GM21526 (cell line): Measurements from ENCODE around the gene AMBRA1.

Experiments used
- ATAC-seq: cut with Tn5 transposase; IDR thresholded peaks from one replicate; pipeline ENCODE4 v1.9.1; 2021; ENCODE audit warnings: moderate library complexity; ENCODE audit not compliant: unreplicated experiment, low FRiP score

Gene AMBRA1

GRCh38 chr11:46361283-46362155 is 232.3 kb downstream of the AMBRA1 start:
- peak; percentile 74 for ATAC-seq

- no peak for ATAC-seq
Observed at GRCh38 chr11:46360878-46361277, 232.9 kb downstream of the AMBRA1 start.

- no peak for ATAC-seq
Observed at GRCh38 chr11:46359953-46360352, 233.9 kb downstream of the AMBRA1 start.

GRCh38 chr11:46357483-46357936 is 236.3 kb downstream of the AMBRA1 start:
- ATAC-seq, result no peak

DNA sequence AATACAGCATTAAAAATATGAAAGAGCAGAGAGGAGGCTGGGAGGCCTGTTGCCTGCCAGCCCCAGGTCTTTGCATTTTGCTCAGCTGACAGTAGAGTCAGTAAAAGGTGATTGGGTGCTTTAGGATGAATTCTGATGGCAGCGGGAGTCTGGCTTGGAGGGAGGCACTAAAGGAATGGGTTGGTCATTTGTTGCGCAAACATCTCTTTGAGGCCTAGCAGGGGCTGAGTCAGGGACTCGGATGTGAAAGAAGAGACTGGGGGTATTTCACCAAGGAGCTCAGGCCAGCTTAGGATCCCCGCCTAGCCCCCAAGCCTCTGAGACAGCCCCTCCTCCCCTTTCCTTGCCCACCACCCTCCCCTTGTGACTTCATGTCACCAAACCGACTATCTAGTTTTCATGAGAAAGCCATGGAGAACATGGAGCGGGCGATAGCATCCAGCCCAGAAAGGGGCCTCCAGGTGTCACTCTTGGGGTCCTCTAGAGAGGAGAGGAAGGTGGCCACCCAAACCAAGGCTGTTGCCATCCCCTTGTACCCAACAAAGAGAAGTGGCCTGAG is 236.8 kb downstream of the AMBRA1 start:
- no peak for ATAC-seq

DNA sequence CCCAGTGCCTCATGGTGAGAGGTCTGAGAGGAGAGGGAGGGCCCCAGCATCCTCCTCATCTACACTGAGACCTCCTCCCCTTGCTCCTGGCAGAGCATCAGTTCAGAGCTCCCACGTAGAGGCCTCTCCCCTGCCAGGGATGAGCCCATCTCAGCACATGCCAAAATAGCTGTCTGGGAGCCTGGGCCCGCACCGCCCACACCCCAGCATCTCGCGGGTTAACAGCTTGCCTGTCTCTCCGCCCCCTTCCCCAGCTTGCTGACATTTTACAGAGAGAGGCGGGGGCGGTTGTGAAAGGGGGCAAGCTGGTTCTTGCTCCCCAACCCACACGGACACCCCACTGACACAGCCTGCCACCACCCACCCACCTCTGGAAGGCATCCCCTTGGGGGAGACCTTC is 240.1 kb downstream of the AMBRA1 start:
- no peak for ATAC-seq

- ATAC-seq, result no peak
Observed at GRCh38 chr11:46352063-46352841, 241.6 kb downstream of the AMBRA1 start.

DNA sequence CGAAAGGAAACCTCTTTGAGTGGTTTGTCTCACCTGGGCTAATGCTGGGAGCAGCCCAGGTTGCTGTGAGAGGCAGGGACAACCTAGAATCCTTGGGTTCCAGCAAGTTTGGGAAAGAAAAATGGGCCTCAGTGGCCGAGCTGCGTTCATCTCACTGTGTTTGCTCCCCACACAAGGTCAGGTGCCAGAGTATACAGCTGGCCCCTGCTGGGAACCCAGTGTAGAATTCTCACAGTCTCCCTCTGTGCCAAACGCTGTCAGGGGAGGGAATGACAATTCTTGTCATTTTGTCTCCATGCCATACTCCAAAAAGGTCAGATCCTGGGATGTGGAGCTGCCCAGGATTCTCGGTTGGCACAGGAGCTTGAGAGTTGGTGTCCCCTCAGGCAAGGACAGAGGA is 242.2 kb downstream of the AMBRA1 start:
- no peak for ATAC-seq

DNA sequence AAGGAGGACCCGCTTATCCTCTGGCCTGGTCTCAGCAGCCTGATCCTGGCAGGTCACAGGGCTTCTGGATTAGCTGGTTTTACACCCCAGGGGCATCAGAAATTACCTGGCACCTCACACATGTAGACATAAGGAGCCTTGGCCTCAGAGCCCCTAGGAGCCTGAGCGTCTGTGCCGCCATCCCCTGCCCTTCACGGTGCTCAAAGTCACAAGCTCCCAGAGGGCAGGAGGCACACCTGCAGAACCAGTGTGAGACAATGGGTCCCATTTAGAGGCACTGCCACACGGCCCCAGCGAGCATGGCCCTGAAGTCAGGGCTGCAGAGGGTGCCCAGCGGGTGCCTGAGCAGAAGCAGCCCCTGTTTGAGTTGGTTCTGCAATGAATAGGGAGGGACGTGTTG is 242.7 kb downstream of the AMBRA1 start:
- no peak for ATAC-seq

GRCh38 chr11:46350695-46351094 is 243.1 kb downstream of the AMBRA1 start:
- ATAC-seq, result no peak

DNA sequence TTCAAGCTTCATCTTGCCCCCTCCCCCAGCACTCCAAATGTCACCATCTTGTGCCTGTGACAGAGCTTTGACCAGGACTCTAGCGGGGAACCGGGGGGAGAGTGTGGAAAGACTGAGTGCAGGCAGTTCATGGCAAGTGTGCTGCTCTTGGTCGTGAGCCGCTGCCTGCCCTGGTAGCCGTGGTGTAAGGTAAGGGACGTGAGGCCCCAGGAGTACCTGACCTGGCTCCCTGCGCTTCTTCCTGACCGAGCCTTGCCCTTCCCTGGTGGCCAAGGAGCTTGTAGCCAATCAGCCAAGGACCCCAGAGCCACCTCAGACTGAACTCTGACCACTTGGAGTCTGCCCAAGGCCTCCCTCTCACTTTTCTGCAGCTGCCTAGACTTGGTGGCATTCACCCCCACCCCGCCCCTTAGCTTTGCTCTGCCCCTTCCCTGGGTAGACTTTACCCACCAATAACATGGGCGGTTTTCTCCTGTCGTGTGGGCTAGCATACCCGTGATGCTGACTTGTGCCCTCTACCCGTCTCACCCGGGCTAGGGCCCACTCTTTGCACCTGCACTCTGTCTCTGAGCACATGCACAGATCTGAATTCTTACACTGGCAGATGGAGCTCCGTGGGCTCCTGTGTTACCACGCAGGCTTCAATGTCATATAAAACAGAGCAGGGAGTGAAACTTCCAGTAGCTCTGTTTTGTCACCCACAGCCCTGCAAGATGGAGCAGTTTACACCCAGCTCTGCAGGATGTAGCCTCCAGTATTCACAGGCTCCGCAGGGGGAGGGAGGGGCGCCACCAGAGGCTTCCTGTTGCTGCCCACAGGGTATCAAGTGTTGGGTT is 245.0 kb downstream of the AMBRA1 start:
- no peak for ATAC-seq

GRCh38 chr11:46347637-46348311 is 246.0 kb downstream of the AMBRA1 start:
- no peak for ATAC-seq

- peak; percentile 57 for ATAC-seq
Observed at GRCh38 chr11:46346886-46347636, 246.8 kb downstream of the AMBRA1 start, which contains the start of gene DGKZ. Gene DGKZ (plus strand): TSS chr11:46347463. CDS start chr11:46347660, 197 bp downstream.
